GM18507 (cell line): ENCODE results near the gene SLC14A1.

Experiments used
- DNase-seq: peaks from one replicate; pipeline ENCODE4 v3.0.0; 2011; ENCODE audit warnings: low read depth; ENCODE audit not compliant: insufficient read length; ENCODE audit errors: extremely low spot score
- FAIRE-seq: peaks from 2 replicates; lab custom pipeline; 2011; peaks lifted over from hg19 to GRCh38; lab: Jason Lieb, UNC

The SLC14A1 gene

DNA sequence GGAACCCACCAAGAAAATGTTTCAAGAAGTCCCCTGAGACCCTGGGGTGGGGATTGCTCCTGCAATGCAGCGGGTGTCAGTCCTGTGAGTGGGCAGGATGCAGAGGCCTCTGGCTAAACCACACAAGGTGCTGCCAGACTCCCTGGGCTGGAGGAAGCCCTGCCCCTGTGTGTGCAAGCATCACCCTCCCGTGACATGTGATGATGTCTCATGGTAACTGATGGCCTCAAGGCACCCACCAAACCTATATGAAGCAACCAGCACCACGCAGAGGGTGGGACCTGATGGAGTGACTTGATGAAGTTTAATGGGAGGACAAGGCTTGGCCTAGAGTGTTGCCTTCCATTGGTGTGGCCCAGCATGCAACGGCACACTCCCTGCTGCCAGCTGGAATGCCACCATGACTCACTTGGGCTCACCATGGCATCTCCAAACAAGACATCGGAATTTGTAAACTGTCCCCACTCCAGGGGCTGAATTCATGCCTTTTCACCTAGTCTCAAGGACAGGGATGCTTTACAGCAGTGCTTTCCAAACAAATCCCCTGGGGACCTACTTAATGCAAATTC is 8.7 kb upstream of the SLC14A1 start:
- FAIRE-seq, result no peak
- no peak for DNase-seq

DNA sequence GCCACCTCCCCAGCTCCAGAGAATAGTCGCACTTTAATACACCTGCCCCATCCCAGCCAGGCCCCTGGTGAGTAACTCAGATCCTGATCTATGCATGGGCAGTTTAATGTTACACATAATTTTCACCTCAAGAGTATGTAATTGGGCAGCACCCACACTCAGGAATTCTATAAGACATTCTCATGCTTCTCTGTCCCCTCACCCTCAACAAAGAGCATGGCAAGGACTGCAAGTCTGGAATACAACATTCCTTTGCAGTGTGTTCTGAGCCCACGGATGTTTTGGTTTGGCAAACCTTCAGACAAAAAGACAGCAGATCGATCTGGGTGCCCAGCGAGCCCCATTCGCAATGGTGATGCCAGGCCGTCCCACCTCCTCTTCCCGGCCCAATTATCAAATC is 4.9 kb upstream of the SLC14A1 start:
- no peak for FAIRE-seq
- no peak for DNase-seq

DNA sequence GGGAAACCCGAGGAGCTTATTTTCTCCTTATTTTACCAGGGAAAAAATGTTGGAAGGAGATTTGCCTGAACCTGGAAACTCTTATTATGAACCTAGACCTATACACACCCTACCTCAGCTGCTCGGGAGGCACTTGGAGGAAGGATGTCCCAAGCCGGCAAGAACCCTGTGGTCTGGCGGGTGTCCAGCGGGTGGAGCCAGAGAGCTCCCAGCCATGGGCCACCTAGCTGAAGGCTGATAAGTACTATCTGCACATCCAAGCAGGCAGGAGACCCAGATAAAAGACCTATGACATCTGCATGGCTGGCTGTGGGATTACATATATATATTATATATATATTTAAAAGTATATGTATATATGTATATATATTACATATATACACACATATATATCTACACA is 1.1 kb upstream of the SLC14A1 start:
- peak; percentile 71 for DNase-seq
- FAIRE-seq, result peak; percentile 82

DNA sequence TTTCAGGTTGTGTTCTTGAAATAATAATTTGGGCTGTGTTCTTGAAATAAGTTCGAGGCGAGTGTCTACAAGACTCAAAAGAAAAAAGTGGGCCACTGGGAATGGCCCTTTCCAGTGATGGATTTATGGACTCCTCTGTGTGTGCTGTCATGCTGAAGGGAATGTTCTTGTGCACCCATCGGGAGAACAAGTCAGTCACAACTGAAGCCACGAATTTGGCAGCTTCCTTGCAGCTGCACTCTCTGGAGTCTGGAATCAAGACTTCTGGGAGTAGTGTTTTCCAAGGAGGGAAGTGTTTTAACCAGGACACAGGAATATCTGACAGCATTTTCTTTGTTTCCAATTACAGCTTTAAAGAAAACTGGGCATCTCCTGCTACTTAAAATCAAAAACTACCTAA is 620 bp downstream of the SLC14A1 start:
- FAIRE-seq (no peak), DNase-seq (no peak)

DNA sequence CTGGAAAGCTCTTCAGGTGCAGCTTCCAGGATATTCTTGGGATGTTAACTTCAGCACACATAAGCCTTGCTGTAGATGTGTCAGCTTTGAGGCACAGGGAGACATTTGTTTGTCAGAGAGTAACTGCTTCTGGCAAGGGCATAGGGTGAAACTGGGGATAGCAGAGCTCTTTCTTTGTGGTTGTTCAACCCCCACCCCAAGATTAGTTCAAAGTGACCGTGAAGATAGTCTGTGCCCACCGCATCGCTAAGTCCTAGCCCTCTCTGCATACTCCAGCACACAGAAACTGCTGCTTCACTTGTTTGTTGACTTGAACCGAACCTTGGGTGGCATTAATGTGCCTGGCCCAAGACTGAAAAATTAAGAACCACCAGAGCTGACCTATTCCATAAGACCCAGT is 1.4 kb downstream of the SLC14A1 start:
- DNase-seq (no peak), FAIRE-seq (no peak)

DNA sequence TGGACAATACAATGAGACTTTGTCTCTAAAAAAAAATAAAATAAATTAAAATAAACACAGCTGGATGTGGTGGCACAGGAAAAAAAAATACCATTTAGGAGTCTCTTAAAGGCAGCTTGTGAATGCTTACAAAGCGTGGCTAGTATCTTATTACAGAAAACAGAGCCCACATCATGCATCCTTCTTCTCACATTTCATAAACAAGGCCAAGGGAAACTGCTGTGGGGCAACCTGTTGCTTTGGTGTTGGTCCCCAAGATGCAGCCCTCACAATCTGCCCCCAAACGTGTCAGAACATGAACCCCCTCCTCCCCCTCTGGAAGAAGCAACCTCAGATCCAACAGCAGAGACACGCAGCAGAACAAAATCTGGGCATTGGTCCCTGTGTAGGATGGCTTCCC is 2.6 kb downstream of the SLC14A1 start:
- DNase-seq (no peak), FAIRE-seq (no peak)

DNA sequence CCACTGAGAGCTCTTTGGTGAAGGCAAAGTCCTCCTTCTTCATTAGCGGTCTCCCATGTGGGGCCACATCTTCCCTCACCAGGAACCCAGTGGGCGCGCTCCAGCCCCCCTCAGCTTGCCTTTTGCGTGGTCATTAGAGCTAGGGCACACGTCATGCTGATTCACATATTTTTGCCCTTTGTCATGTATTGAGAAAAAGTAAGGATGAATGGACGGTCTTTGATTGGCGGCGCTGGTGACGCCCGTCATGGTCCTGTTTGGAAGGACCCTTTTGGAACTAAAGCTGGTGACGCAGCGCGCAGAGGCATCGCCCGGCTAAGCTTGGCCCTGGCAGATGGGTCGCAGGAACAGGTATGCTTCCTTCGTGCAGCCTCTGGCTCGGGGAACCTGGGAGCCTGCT is 3.1 kb downstream of the SLC14A1 start:
- DNase-seq, result no peak
- FAIRE-seq, result no peak

DNA sequence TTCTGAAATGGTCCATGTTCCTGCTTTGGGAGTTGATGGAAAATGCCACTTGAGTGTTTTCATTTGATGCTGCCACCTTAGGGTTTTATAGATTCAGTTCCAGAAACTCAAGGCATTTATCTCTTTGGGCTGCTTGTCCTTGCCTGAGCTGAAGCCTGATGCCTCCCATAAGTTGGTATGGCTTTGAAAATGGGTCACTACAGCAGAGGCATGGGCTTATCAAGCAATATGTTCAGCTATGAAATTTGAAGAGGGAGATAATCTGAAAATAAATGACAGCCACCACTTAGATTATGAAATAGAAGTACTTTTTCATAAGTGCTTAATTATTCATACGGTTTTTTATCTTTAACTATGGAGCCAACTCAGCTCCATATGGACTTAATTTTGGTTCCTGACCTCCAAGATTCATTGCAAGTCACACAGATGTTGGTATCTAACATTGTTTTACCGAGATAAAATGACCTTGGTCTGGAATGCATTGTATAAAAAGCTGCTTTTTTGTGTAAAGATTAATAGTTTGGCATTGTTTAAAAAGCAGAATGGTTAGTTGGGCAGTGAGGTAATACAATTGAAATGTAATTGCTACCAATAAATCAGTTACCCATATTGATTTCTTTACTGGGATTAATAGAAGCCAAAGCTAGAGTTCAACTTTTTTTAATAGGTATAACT is 4.5 kb downstream of the SLC14A1 start:
- no peak for FAIRE-seq
- DNase-seq, result no peak

DNA sequence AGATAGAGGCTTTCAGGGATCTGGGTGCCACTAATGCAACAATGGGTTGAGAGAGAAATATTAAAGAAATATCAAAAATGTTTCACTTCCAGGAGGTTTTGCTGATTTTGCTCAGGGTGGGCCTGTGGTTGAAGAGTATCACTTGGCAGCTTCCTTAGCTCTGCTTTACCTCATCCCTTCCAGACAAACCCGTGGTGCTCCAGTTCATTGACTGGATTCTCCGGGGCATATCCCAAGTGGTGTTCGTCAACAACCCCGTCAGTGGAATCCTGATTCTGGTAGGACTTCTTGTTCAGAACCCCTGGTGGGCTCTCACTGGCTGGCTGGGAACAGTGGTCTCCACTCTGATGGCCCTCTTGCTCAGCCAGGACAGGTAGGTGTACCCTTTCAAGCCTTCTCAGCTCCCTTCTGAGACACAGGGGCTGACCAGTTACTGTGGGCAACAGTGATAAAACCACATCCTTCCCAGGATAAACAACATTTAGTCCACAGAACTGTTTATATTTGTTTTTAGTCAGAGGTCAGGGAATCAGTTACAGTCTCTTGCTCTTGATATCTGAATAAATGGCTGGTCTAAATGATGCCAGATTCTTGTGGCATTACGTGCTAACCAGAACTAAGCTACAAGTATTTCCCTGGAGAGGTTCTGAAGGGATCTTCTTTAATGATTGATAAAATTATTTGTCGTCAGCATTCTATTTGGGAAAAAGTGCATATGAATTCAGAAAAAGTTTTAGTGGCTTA is 7.0 kb downstream of the SLC14A1 start:
- no peak for FAIRE-seq
- no peak for DNase-seq

DNA sequence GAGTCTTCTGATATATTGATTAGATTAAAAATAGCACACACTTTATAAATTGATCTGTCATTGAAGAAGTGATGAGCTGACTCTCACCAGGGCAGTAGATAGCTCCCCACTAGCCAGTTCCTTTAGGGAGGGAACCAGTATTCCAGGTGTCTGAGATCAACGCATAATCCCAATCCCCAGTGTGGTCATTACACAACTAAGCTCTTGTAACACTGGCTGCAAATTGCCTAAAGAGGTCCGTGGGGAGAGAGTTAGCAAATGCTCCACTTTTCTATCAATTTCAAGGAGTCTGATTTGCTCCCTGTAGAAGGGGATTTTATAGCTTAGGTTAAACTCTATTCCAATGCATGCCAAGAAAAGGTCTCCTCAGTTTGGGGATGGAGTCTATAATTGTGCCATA is 7.7 kb downstream of the SLC14A1 start:
- FAIRE-seq (no peak), DNase-seq (no peak)

DNA sequence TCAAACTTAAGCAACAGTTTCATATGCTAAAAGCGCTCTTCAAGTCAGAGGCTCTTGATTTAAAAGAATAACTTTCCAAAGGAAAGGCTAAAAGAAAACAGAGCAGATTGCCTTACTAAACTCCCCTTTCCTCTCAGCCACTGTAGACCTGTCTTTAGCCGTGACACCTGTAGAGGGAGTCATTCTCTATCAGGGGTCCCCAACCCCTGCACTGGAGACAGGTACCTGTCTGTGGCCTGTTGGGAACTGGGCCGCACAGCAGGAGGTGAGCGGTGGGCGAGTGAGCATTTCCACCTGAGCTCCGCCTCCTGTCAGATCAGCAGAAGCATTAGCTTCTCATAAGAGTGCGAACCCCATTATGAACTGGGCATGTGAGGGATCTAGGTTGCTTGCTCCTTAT is 9.6 kb downstream of the SLC14A1 start:
- no peak for FAIRE-seq
- no peak for DNase-seq

DNA sequence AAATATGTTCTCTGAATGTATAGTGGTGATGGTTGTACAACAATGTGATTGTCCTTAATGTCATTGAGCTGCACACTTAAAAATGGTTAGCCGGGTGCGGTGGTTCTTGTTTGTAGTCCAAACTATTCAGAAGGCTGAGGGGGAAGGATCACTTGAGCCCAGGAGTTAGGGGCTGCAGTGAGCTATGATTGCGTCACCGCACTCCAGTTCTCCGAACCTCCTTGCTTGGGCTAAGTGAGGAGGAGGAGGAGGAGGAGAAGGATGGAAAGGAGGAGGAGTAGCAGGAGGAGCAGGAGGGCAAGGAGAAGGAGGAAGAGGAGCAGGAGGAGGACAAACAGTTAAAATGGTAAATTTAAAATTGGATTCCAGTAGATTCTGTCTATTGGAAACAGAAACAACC is 10.5 kb downstream of the SLC14A1 start:
- DNase-seq, result no peak
- no peak for FAIRE-seq

DNA sequence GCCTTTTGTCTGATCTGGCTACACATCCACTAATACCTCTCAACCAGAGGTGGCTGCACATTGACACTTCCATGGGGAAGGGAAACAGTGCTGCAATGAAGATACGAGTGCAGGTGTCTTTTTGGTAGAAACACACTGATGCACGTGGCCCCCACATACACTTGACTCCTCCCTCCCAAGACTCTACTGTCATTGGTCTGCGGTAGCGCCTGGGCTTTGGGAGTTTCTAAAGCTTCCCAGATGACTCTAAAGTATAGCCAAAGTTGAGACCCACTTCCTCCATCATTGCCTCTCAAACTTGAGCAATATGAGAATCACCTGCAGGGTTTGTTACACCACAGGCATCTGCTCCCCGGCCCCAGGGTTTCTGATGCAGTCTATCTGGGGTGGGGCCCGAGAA is 11.0 kb downstream of the SLC14A1 start:
- DNase-seq (no peak), FAIRE-seq (no peak)

DNA sequence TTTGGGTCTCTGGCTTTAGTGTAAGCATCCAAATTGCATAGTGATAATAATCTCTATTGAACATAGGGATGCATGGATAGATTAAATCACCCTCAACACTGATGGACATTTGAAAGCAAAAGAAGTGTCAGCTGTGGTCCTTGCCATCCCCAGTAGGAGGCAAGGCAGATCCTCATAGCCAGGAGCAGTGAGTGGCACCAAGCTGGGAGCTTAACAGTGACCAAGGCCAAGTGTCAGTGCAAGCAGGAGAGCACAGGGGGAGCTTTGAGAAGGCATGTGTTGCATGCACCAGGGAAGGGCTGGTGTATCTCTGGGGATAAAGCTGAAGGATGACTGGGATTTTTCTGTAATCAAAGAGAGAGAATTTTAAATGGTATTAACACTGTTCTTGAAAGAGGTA is 14.7 kb downstream of the SLC14A1 start:
- no peak for FAIRE-seq
- DNase-seq, result no peak

DNA sequence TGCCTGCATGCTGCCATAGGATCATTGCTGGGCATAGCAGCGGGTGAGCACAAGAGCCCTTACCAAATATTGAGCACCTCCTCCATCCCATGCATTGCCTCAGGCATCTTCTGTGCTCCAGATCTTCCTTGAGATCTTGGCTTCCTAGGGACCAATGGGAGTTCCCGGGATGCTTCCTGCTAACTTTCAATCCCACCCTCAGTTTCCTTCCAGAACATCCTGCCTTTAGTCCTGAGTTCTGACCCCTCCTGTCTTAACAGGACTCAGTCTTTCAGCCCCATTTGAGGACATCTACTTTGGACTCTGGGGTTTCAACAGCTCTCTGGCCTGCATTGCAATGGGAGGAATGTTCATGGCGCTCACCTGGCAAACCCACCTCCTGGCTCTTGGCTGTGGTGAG is 15.3 kb downstream of the SLC14A1 start:
- FAIRE-seq (no peak), DNase-seq (no peak)

DNA sequence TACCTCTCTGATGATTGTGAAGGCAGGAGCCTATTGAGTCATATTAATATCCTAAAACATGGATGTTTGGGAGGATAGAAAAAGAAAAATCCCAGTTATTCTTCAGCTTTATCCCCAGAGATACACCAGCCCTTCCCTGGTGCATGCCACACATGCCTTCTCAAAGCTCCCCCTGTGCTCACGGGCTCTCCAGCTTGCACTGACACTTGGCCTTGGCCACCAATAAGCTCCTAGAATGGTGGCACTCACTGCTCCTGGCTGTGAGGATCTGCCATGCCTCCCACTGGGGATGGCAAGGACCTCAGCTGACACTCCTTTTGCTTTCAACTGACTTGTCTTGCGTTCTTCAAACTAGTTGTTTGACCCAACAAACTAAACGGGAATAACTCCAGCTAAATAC is 15.9 kb downstream of the SLC14A1 start:
- DNase-seq, result no peak
- FAIRE-seq, result no peak

DNA sequence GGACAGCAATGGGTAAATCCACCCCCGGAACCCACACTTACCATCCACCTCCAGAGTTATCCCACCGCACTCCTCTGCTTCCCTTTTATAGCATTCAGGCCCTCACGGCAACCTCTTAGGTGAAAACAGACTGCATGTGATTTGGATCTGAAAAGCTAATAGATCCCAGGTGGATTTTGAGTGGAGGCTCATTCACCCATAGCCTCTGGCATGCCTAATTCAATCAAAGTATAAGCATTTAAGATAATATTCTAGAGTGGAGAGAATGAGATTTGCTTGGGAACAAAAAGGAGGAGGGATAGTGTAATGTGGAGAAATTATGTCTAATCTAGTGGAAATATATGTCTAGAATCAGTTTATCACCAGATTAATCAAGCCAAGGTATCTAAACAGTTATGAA is 17.1 kb downstream of the SLC14A1 start:
- DNase-seq (no peak), FAIRE-seq (no peak)

DNA sequence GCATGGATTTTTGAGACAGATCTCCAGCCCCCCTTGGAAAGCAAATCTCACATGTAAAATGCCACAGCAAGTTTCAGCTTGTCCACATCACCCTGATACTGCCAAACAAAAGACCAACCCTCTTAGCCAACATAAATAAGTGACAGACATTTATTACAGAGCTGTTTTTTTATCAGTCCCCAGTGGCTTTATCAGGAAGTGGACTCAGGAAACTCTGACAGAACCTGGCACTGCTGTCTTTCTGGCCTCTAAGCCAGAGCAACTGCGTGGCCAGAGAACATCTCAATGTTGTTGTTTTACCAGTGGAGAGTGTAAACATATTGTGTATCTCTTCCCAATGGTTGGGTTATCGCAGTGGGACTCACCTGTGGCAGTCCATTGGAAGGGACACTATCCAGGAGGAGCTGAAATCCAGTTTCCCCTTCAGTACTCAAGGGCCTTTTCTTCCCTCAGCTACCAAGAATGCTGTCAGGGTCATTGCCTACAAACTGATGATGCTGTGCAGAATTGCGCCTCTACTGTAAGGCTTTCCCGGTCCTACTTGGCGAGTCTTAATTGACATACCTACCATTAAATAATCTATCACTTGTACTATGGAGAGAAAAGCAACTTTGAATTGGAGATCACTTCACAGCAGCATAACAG is 22.0 kb downstream of the SLC14A1 start:
- no peak for FAIRE-seq

DNA sequence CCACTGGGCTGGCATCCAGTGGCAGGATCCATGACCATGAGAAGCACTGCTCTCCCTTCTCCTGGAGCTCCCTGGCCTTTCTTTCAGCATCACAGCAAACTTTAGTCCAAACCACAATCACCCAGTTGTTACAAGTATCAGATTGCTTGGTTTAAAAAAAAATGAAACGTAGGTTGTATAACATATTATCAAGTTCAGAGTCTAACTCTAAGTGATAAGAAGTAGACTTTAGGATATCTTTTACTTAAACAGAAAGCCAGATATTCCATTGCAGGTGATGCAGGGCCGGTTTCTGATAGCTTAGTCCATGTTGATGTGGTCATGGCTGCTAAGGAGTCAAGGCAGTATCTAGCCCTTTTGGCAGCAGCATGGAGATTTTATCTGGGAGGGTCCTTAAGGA is 24.5 kb downstream of the SLC14A1 start:
- FAIRE-seq (no peak), DNase-seq (no peak)

More for the DNA sequence above, 22.0 kb downstream of the SLC14A1 start:
- DNase-seq, result no peak

DNA sequence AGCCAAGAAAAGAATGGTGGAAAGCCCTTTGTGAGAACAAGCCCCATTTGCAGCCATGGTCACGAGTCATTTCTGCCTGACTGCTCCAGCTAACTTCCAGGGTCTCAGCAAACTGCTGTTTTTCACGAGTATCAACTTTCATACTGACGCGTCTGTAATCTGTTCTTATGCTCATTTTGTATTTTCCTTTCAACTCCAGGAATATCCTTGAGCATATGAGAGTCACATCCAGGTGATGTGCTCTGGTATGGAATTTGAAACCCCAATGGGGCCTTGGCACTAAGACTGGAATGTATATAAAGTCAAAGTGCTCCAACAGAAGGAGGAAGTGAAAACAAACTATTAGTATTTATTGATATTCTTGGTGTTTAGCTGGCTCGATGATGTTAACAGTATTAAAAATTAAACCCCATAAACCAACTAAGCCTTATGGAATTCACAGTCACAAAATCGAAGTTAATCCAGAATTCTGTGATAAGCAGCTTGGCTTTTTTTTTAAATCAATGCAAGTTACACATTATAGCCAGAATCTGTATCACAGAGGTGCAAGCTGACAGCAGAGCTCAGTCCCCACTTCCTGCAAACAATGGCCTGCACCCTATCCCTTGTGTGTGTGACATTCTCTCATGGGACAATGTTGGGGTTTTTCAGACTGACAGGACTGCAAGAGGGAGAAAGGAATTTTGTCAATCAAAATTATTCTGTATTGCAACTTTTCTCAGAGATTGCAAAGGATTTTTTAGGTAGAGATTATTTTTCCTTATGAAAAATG is 26.1 kb downstream of the SLC14A1 start:
- DNase-seq, result no peak
- peak; percentile 69 for FAIRE-seq
